Measurements from ENCODE around the gene ALPL.

The ALPL gene

DNA sequence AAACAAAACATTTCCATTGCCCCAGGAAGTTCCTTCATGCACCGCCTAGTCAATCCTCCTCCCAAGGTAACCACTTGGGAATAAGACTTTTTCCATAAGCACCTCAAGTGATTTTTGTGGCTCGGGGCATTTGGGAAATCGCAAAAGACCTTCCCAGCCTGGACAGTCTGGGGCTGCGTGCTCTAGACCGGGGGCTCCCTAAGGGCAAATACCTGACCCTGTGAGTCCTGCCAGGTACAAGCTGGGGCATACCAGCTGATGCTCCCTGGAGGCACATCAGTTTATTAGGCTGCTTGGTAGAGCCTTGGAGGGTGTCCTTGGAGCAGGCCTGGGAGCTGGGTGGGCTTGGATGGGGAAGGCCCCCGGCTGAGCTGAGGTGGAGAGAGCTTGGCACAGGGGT lies 34.4 kb downstream of the ALPL start:
- DNase-seq (ENCODE audit: low read depth) = no peak
- no peak overlapping the region for H3K4me3 ChIP-seq (ENCODE audit: control insufficient read depth, low read depth, low read length)
- TF ChIP-seq, protein P1, sequence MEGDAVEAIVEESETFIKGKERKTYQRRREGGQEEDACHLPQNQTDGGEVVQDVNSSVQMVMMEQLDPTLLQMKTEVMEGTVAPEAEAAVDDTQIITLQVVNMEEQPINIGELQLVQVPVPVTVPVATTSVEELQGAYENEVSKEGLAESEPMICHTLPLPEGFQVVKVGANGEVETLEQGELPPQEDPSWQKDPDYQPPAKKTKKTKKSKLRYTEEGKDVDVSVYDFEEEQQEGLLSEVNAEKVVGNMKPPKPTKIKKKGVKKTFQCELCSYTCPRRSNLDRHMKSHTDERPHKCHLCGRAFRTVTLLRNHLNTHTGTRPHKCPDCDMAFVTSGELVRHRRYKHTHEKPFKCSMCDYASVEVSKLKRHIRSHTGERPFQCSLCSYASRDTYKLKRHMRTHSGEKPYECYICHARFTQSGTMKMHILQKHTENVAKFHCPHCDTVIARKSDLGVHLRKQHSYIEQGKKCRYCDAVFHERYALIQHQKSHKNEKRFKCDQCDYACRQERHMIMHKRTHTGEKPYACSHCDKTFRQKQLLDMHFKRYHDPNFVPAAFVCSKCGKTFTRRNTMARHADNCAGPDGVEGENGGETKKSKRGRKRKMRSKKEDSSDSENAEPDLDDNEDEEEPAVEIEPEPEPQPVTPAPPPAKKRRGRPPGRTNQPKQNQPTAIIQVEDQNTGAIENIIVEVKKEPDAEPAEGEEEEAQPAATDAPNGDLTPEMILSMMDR (IDR thresholded peaks at IDR 0.05; ENCODE audit: control insufficient read depth, insufficient read depth, low read depth, low read length, missing control alignments) = no peak

DNA sequence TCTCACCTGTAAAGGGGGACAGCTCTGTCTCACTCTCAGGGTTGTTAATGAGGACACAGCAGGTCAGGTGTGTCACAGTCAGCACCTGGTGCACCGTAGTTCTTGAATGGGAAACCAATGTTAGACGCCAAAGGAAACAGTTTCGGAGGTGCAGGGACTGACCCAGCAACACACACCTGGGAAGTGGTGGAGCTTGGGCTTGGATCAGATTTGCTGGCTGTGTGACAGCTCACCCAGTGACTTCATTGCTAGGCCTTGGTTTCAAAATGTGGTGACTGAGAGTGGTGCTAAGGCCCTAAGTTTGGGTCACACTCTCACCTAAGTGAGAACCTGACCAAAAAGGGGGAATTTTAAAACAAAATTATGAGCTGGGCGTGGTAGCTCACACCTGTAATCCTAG lies 34.9 kb downstream of the ALPL start:
- TF ChIP-seq, protein P1 (IDR thresholded peaks at IDR 0.05; ENCODE audit: control insufficient read depth, insufficient read depth, low read depth, low read length, missing control alignments) = no peak
- H3K4me3 ChIP-seq (ENCODE audit: control insufficient read depth, low read depth, low read length) = no peak overlapping the region
- no peak for DNase-seq (ENCODE audit: low read depth)

DNA sequence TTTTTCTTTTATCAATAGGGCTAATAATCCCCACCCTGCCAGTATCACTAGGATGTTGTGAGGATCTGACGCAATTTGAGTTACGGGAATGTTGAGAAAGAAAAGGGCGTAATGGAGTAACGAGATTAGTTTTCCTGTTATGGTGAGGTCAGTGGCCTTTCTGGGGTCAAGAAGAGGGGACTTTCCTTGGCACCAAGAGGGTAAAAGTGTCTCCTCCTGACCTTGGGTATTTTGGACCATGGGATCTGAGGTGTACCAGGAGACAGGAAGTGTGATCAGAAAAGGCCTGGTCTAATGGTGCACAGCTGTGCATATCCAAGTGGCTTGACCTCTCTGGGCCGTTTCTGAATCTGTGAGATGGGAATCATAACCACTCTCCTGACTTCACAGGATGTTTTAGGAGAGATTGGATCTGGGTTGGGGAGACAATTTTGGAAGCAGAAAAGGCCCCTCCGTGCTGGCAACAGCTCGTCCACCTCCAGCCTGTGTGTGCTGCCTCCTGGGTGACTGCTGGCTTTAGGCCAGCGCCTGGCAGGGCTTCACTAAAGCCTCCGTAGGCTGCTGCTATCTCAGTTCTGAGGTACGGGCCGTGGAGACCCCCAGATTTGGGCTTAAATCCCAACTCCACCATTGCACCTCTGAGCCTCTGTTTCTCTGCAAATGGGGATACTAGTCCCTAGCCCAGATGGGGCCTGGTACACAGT lies 37.1 kb downstream of the ALPL start:
- no peak overlapping the region for H3K4me3 ChIP-seq (ENCODE audit: control insufficient read depth, low read depth, low read length)
- no peak for DNase-seq (ENCODE audit: low read depth)

DNA sequence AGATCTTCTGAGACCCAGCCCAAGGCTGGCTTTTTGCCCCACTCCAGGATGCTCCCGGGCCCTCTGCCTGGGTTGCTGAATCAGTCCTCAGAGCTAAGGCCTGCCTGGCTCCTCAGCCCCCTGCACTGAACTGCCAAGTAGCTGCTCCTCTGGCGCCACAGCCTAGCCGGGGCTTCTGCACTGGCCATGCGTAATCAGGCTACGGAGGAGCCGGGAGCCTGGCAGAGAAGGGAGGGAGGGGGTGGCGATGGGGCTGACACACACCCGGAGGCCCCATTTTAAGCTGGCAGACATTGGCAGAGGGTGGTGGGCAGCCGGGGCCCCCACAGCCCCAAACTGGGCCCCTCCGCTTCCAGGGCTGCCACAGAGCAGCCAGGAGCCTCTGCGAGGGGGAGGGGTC lies 38.7 kb downstream of the ALPL start:
- no peak overlapping the region for H3K4me3 ChIP-seq (ENCODE audit: control insufficient read depth, low read depth, low read length)
- TF ChIP-seq, protein P1 (IDR thresholded peaks at IDR 0.05; ENCODE audit: control insufficient read depth, insufficient read depth, low read depth, low read length, missing control alignments) = no peak

More for the DNA sequence above, 37.1 kb downstream of the ALPL start:
- TF ChIP-seq, protein P1 (IDR thresholded peaks at IDR 0.05; ENCODE audit: control insufficient read depth, insufficient read depth, low read depth, low read length, missing control alignments) = no peak

DNA sequence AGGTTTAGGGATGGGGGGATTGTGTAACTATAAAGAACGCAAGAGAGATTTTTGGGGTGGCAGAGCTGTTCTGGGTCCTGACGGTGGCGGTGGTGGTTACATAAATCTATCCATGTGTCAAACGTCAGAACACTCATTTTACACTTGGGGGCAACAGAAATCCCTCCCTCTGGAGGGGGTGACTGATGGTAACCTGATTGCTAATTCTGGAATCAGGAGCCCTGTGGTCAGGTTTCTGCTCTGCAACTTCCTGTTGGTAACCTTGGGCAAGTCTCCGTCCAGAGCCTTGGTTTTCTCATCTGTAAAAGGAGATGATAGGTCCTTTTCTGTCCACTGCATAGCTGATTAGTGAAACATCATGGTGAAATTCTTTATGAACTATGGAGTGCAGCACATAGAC lies 40.9 kb downstream of the ALPL start:
- no peak for DNase-seq (ENCODE audit: low read depth)
- H3K4me3 ChIP-seq (ENCODE audit: control insufficient read depth, low read depth, low read length) = no peak overlapping the region
- TF ChIP-seq, protein P1 (IDR thresholded peaks at IDR 0.05; ENCODE audit: control insufficient read depth, insufficient read depth, low read depth, low read length, missing control alignments) = no peak

More for the DNA sequence above, 38.7 kb downstream of the ALPL start:
- DNase-seq (ENCODE audit: low read depth) = no peak

DNA sequence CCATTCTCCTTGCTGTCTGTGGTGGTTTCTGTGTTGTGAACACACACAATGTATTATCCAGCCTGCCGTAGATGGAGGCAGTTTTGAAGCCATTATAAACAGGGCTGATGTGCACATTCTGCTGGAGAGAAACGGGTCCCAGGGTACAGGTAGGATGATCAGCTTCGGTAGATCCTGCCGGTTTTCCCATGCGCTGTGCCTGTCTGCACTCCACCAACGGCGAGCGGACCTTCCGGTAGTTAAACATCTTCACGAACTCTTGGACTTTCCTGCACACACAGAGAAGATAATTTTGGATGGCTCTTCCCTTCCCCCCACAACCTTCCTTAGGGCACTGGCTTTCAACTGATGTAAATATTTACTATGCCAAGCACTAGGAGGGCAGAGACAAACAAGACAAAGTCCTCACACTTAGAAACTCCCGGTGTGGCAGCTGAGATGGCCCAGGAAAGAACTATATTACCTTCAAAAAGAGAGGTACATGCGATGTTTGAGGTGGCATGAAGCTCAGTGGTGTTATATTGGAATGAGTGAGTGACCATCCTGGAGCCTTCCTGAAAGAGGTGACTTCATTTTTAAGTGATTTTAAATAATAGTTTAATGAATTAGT lies 41.7 kb downstream of the ALPL start:
- no peak overlapping the region for H3K4me3 ChIP-seq (ENCODE audit: control insufficient read depth, low read depth, low read length)
- TF ChIP-seq, protein P1 (IDR thresholded peaks at IDR 0.05; ENCODE audit: control insufficient read depth, insufficient read depth, low read depth, low read length, missing control alignments) = no peak
- DNase-seq (ENCODE audit: low read depth) = no peak

Measured in AG09309 (cell line).